Measurements from ENCODE around the gene AKAP10. TPM values are rescaled to one million over a fixed set of nuclear protein-coding genes. Genes with fewer than 3 reads are reported as not detected.

AKAP10 gene
- total RNA-seq, 1 donor from 2014 or later: 27.1 TPM

DNA sequence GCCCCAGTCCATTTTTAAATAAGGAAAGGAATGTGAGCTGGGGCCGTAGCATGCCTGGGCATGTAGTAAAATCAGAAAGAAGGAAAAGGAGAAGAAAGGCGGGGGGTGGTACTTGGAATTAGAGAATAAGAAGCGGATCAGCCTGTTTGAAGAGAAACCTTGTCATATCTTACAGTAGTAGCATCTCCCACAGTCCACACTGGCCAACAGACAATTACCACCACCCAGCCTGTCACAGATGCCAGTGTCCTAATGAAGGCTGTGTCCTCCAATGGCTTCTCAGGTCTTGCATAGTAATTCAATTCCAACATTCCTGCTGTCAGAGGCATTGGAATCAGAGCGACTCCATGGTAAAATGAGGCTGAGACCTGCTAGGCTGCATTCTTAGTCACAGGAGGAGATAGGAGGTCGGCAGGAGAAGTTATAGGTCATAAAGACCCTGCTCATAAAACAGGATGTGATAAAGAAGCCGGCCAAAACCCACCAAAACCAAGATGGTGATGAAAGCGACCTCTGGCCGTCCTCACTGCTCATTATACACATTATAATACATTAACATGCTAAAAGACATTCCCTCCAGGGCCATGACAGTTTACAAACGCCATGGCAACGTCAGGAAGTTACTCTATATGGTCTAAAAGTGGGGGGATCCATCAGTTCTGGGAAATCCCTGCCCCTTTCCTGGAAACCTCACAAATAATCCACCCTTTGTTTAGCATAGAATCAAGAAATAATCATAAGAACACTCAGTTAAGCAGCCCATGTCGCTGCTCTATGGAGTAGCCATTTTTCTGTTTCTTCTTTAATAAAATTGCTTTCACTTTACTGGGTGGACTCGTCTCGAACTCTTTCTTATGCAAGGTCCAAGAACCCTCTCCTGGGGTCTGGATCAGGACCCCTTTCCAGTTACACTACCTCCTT, 9.6 kb upstream of the AKAP10 start:
- Mint-ChIP-seq H3K27ac (ENCODE audit: unreplicated experiment) (peak overlapping the region; percentile 72), H3K27me3 (ENCODE audit: low read depth) (peaks cover 9% of the 10 kb centered on the region), H3K4me3 (no peak overlapping the region), H3K36me3 (ENCODE audit: low read depth) (no peaks in the 10 kb centered on the region), H3K4me1 (peaks cover 6% of the 10 kb centered on the region), H3K9me3 (no peaks in the 10 kb centered on the region)
- no peak for DNase-seq (ENCODE audit: low read depth, low spot score)
- TF ChIP-seq, protein P1, sequence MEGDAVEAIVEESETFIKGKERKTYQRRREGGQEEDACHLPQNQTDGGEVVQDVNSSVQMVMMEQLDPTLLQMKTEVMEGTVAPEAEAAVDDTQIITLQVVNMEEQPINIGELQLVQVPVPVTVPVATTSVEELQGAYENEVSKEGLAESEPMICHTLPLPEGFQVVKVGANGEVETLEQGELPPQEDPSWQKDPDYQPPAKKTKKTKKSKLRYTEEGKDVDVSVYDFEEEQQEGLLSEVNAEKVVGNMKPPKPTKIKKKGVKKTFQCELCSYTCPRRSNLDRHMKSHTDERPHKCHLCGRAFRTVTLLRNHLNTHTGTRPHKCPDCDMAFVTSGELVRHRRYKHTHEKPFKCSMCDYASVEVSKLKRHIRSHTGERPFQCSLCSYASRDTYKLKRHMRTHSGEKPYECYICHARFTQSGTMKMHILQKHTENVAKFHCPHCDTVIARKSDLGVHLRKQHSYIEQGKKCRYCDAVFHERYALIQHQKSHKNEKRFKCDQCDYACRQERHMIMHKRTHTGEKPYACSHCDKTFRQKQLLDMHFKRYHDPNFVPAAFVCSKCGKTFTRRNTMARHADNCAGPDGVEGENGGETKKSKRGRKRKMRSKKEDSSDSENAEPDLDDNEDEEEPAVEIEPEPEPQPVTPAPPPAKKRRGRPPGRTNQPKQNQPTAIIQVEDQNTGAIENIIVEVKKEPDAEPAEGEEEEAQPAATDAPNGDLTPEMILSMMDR (conservative IDR thresholded peaks at IDR 0.05): no peak

DNA sequence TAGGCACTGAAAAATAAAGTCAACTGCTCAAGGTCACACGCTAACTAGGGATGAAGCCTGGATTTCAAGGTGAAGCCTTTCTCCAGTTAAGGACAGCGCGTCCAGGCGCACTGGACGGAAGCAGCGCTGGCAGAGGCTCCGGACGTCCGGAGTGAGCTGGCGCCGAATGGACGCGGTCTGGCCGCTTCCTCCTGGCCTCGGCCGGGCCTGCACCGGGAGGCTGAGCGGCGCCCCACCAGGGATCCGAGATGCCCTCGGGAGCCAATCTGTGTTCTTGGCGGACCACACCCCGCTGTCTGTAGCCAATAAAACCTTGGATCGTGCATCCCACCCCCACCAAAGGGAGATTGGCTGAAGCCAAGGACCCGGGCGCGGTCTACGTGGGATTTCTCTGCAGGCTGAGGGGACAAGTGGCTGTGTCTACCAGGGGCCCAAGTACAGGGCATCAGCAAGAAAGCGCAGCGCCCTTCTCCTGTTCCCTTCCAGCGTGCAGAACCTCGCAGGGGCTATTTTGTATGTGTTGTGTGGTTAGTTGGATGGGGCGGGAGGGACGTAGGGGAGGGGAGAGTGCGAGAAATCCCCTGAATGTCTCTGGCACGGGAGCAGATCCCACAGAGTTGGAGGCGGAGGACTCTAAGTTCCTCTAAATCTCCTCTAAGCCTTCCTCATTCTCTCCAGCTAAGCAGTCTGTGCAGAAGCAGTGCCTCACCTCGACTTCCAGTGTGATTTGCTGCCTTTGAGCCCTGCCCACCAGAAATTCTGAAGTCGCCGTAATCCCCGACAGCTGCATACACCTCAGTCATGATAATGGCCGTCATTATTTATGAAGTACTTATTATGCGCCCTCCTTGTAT, 2.5 kb upstream of the AKAP10 start:
- TF ChIP-seq, protein P1 (conservative IDR thresholded peaks at IDR 0.05): no peak
- Mint-ChIP-seq H3K9me3 (peaks cover 7% of the 10 kb centered on the region), H3K4me1 (peaks cover 24% of the 10 kb centered on the region), H3K27me3 (ENCODE audit: low read depth) (no peaks in the 10 kb centered on the region), H3K27ac (ENCODE audit: unreplicated experiment) (no peak overlapping the region), H3K36me3 (ENCODE audit: low read depth) (peaks cover 7% of the 10 kb centered on the region), H3K4me3 (peak overlapping the region; percentile 24)
- DNase-seq (ENCODE audit: low read depth, low spot score): no peak

DNA sequence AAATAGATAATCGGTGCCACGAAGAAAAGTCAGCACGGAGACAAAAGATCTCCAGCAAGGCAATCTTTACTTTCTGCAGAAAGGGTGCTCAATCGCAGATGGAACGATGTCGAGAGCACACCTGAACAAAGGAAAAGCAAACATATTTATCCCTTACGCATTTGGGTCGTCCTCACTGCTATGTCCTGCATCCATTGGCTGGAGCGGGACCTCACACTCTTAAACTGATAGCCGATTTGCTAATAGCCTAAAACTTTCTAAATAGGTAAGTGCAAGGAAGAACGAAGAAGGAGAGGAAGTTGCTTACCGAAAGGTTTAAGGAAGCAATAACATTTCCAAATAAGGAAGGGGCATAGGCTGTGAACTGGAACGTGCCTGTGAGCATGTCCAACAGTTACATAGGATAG, 1.2 kb upstream of the AKAP10 start:
- Mint-ChIP-seq H3K36me3 (ENCODE audit: low read depth) (peaks cover 7% of the 10 kb centered on the region), H3K27ac (ENCODE audit: unreplicated experiment) (no peak overlapping the region), H3K4me3 (peak overlapping the region; percentile 96), H3K4me1 (peaks cover 24% of the 10 kb centered on the region), H3K9me3 (peaks cover 7% of the 10 kb centered on the region), H3K27me3 (ENCODE audit: low read depth) (no peaks in the 10 kb centered on the region)
- TF ChIP-seq, protein P1 (conservative IDR thresholded peaks at IDR 0.05): no peak
- DNase-seq (ENCODE audit: low read depth, low spot score): no peak

DNA sequence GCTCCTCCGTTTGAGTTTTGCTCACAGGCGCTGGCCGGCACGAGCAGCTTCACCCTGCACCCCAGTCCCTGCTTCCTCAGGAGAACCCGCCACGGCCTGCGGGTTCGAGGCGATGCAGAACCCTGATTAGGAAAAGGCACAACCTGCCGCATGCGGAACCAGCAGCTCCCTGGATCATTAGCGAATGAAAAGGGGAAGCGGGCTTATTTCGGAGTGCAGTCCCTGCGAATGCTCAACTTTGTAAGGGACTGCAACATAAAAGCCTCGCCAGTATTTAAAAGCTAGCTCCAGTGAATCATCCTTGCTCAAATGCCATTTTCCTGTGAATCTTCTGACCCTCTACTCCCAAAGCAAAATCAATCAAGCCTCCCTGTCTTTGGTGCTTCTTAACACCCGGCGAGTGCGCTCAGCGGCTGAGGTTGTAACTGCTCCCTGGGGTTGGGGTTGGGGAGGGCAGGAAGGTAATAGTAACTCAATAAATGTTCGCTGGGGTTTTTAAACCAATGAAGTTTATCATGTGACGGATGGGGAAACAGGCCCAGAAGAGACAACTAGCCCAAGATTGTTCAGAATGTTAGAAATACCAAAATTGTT, 678 bp upstream of the AKAP10 start:
- no peak for DNase-seq (ENCODE audit: low read depth, low spot score)
- Mint-ChIP-seq H3K4me3 (peak overlapping the region; percentile 96), H3K27ac (ENCODE audit: unreplicated experiment) (peak overlapping the region; percentile 86), H3K36me3 (ENCODE audit: low read depth) (peaks cover 7% of the 10 kb centered on the region), H3K9me3 (peaks cover 7% of the 10 kb centered on the region), H3K27me3 (ENCODE audit: low read depth) (no peaks in the 10 kb centered on the region), H3K4me1 (peaks cover 24% of the 10 kb centered on the region)
- TF ChIP-seq, protein P1 (conservative IDR thresholded peaks at IDR 0.05): no peak

DNA sequence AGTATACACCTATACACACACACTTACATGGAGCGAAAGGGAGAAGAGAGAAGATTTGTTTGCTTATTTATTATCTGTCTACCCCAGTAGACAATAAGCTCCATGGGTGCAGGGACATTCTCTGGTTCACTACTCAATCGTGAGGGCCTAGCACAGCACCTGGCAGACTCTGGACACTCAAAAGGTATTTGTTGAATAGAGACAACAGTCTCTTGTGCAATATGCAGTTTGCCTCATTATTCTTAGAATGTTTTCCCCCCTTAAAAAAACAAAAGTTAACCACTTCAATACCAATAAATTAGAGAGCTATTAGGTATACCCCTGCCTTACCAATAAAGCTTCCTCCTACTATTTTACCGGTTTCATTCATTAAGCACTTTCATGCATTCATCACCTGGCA, 2.0 kb downstream of the AKAP10 start:
- TF ChIP-seq, protein P1 (conservative IDR thresholded peaks at IDR 0.05): no peak
- Mint-ChIP-seq H3K4me3 (peak overlapping the region; percentile 86), H3K27me3 (ENCODE audit: low read depth) (no peaks in the 10 kb centered on the region), H3K36me3 (ENCODE audit: low read depth) (peaks cover 7% of the 10 kb centered on the region), H3K9me3 (peaks cover 7% of the 10 kb centered on the region), H3K27ac (ENCODE audit: unreplicated experiment) (no peak overlapping the region), H3K4me1 (peaks cover 24% of the 10 kb centered on the region)
- no peak for DNase-seq (ENCODE audit: low read depth, low spot score)

Measured in neural crest cell (in vitro differentiated cells).